K562 (cell line): ENCODE data around the gene CAMK2G. TPM values are rescaled to one million over a fixed set of nuclear protein-coding genes. Genes with fewer than 3 reads are reported as not detected.
A peak's percentile ranks its signal among the peaks of the same experiment; 100 is the strongest.

Source experiments
- ATF3 ChIP-seq, 2 experiments: fragments of 450-650 bp in 1 of 2; sonication (generic) in 1 of 2; formaldehyde crosslinking in 1 of 2; IDR thresholded peaks in 1 of 2; conservative IDR thresholded peaks in 1 of 2; 2 replicates each; pipeline versions ENCODE4 v1.6.1 to v1.8.1; 2016 to 2023; ENCODE audit warnings: mild to moderate bottlenecking in 2 of 2, moderate library complexity in 2 of 2, inconsistent platforms in 1 of 2, missing genetic modification reagents in 1 of 2
- BRCA1 ChIP-seq, 2 experiments: fragments of 450-650 bp in 1 of 2; sonication (generic) in 1 of 2; formaldehyde crosslinking in 1 of 2; IDR thresholded peaks; 2 replicates each; pipeline versions ENCODE4 v1.5.0 to v1.6.1; 2017 to 2020; ENCODE audit warnings: mild to moderate bottlenecking in 1 of 2, missing genetic modification reagents in 1 of 2
- C11orf30 ChIP-seq: fragments of 450-650 bp; IDR thresholded peaks from 2 replicates; pipeline ENCODE4 v1.6.1; 2016; ENCODE audit warnings: low read depth, mild to moderate bottlenecking
- CBFA2T3 ChIP-seq: fragments of 450-650 bp; IDR thresholded peaks from 2 replicates; pipeline ENCODE4 v1.6.1; 2017
- CSDE1 ChIP-seq, 2 experiments: fragments of 450-650 bp; IDR thresholded peaks; 2 replicates each; pipeline ENCODE4 v1.6.1; 2016; ENCODE audit warnings: mild to moderate bottlenecking in 1 of 2
- CTBP1 ChIP-seq: fragments of 450-650 bp; IDR thresholded peaks from 2 replicates; pipeline ENCODE4 v1.6.1; 2016; ENCODE audit warnings: borderline replicate concordance
- MAFG ChIP-seq: fragments of 450-650 bp; conservative IDR thresholded peaks from 2 replicates; pipeline ENCODE4 v1.6.1; 2016; ENCODE audit warnings: missing genetic modification characterization, missing compliant biosample characterization
- MTA2 ChIP-seq: fragments of 450-650 bp; IDR thresholded peaks from 2 replicates; pipeline ENCODE4 v1.6.1; 2016; ENCODE audit warnings: low read depth
- NUFIP1 ChIP-seq: fragments of 450-650 bp; IDR thresholded peaks from 2 replicates; pipeline ENCODE4 v1.6.1; 2018; ENCODE audit not compliant: partially characterized antibody
- TAF1 ChIP-seq: IDR thresholded peaks from 2 replicates; pipeline ENCODE4 v1.6.1; 2011; ENCODE audit warnings: mild to moderate bottlenecking, low read length, moderate library complexity; ENCODE audit not compliant: insufficient read depth, control insufficient read depth, severe bottlenecking; ENCODE audit errors: extremely low read depth
- ZNF146 ChIP-seq: IDR thresholded peaks from one replicate; pipeline ENCODE4 v1.6.1; 2018; ENCODE audit warnings: missing compliant biosample characterization; ENCODE audit not compliant: unreplicated experiment
- ZNF274 ChIP-seq: IDR thresholded peaks from 2 replicates; pipeline ENCODE4 v1.6.1; 2011; ENCODE audit warnings: low read depth, mild to moderate bottlenecking, low read length, moderate library complexity, borderline replicate concordance
- ZNF407 ChIP-seq: fragments of 450-650 bp; IDR thresholded peaks from 2 replicates; pipeline ENCODE4 v1.6.1; 2016; ENCODE audit warnings: low read depth
- ZNF512 ChIP-seq: IDR thresholded peaks from 2 replicates; pipeline ENCODE4 v1.6.1; 2016; ENCODE audit warnings: missing genetic modification characterization, missing compliant biosample characterization
- polyA plus RNA-seq, 8 experiments: library from polyadenylated mRNA; depleted of rRNA in 4 of 8; stranded (reverse) in 5 of 8; unstranded in 3 of 8; fragments of >200 nt; fragmentation: Nextera tagmentation in 2 of 8; fragmentation: Illumina TruSeq in 1 of 8; extraction: Ambion mirVana in 2 of 8; extraction: Trizol in 1 of 8; gene quantifications; 2 replicates each; pipeline versions ENCODE4 v1.2.1 to v1.2.3, GENCODE V29; 2011 to 2014; ENCODE audit warnings: inconsistent platforms in 1 of 8, missing spikeins in 1 of 8
- total RNA-seq, 7 experiments: library from RNA; depleted of rRNA in 6 of 7; stranded (reverse); fragments of >200 nt in 6 of 7; fragmentation: Illumina TruSeq in 2 of 7; extraction: Trizol in 2 of 7; gene quantifications; 2 replicates each; pipeline versions ENCODE4 v1.2.1 to v1.2.3, GENCODE V29; 2011 to 2021; ENCODE audit warnings: low replicate concordance in 1 of 7
- TF ChIP-seq, protein P1 (sequence below): fragments of 250-450 bp; sonication (Bioruptor Pico); IDR thresholded peaks from 2 replicates; pipeline ENCODE4 v1.4.0; 2020; ENCODE audit warnings: mild to moderate bottlenecking

CAMK2G gene
- total and polyA plus RNA-seq, 9 of the 15 experiments (the other 6 are each of a cell fraction or from before 2014, with no cell fraction given) = 9.0 to 37.9 (median 32.6) TPM

DNA sequence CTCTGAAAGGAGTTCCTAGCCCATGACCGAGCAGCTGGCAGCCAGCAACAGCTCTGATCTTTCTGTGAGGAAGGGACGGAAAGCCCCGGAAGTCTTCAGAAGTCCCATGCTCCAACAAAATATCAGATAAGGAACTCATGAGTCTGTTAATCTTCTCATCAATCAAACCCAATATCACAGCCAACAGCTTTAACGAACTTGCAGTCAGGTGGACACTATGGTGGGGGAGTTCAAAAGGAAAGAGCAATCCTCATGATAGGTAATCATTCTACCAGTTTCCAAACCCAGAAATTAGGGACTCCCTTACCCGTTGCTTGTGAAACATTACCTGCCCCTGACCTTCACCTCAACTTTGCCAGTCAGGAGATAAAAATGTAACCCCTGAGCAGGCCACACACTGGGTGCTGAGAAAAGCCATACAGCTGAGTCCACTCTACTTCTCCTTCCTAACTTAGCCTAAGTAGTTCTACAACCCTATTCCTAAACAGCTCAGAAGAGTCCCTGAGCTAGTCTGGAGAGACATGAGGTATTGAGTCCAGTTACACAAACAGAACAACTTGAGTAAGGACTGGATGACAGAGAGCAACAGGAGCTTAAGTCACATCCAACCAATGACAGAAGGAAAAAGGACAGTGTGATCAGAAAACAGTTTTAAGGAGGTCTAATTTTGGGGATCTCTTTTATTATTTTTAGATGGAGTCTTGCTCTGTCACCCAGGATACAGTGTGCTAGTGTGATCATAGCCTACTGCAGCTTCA is 65.1 kb downstream of the CAMK2G start (continued):
- TF ChIP-seq ZNF274 = no peak
- TF ChIP-seq, protein P1, sequence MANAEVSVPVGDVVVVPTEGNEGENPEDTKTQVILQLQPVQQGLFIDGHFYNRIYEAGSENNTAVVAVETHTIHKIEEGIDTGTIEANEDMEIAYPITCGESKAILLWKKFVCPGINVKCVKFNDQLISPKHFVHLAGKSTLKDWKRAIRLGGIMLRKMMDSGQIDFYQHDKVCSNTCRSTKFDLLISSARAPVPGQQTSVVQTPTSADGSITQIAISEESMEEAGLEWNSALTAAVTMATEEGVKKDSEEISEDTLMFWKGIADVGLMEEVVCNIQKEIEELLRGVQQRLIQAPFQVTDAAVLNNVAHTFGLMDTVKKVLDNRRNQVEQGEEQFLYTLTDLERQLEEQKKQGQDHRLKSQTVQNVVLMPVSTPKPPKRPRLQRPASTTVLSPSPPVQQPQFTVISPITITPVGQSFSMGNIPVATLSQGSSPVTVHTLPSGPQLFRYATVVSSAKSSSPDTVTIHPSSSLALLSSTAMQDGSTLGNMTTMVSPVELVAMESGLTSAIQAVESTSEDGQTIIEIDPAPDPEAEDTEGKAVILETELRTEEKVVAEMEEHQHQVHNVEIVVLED (CRISPR knock-in tag) = 0 out of 2 replicates have a peak, but pooled peaks have one; percentile 13
- TF ChIP-seq ZNF146 (CRISPR knock-in tag) = no peak
- no peak for TF ChIP-seq ZNF407
- no peak for TF ChIP-seq ATF3 (IDR thresholded peaks at IDR 0.05)
- no peak for TF ChIP-seq ATF3 (CRISPR knock-in tag; conservative IDR thresholded peaks at IDR 0.05)
- TF ChIP-seq ZNF512 = no peak
- TF ChIP-seq MTA2 = no peak
- TF ChIP-seq C11orf30 = no peak
- no peak for TF ChIP-seq MAFG (tag)
- TF ChIP-seq CSDE1 (IDR thresholded peaks at IDR 0.05) = no peak
- TF ChIP-seq NUFIP1 = no peak
- TF ChIP-seq BRCA1 (IDR thresholded peaks at IDR 0.05) = no peak
- TF ChIP-seq BRCA1 (CRISPR knock-in tag; IDR thresholded peaks at IDR 0.05) = no peak
- TF ChIP-seq CTBP1 = no peak; the same call in 1 of the 2 replicates
- TF ChIP-seq TAF1 = no peak
- TF ChIP-seq CBFA2T3 = peak; percentile 61
